Keratinocyte (primary cell): ENCODE results near the gene TOR1B. TPM values are rescaled to one million over a fixed set of nuclear protein-coding genes. Genes with fewer than 3 reads are reported as not detected.

Experiments used
- DNase-seq: peaks from one replicate; pipeline ENCODE4 v3.0.0-alpha.2; 2011; ENCODE audit warnings: low read depth, missing footprints, low spot score
- FAIRE-seq: peaks from 2 replicates; lab custom pipeline; 2011; peaks lifted over from hg19 to GRCh38; lab: Jason Lieb, UNC
- H2AFZ ChIP-seq: 2 replicates; pipeline ENCODE4 v1.6.0; 2012; ENCODE audit warnings: low read length, control low read depth, inconsistent platforms; ENCODE audit not compliant: control insufficient read depth
- H3K27ac ChIP-seq: 2 replicates; pipeline ENCODE4 v1.5.1; 2011; ENCODE audit warnings: low read length; ENCODE audit not compliant: control insufficient read depth, insufficient read depth
- H3K27me3 ChIP-seq: 3 replicates; pipeline ENCODE4 v1.6.0; 2011; ENCODE audit warnings: low read length; ENCODE audit not compliant: control insufficient read depth, insufficient read depth; ENCODE audit errors: extremely low read depth
- H3K36me3 ChIP-seq, 2 experiments: 2 replicates in 1 of 2; 3 replicates in 1 of 2; pipeline ENCODE4 v1.5.1; 2011; ENCODE audit warnings: low read length in 2 of 2, mild to moderate bottlenecking in 1 of 2; ENCODE audit not compliant: control insufficient read depth in 2 of 2, insufficient read depth in 2 of 2; ENCODE audit errors: extremely low read depth in 1 of 2
- H3K4me1 ChIP-seq: 3 replicates; pipeline ENCODE4 v1.5.1; 2011; ENCODE audit warnings: low read length; ENCODE audit not compliant: control insufficient read depth, insufficient read depth; ENCODE audit errors: extremely low read depth
- H3K4me2 ChIP-seq: 3 replicates; pipeline ENCODE4 v1.6.0; 2011; ENCODE audit warnings: low read depth, low read length; ENCODE audit not compliant: control insufficient read depth, insufficient read depth; ENCODE audit errors: extremely low read depth
- H3K4me3 ChIP-seq, 3 experiments: fragments of 200-600 bp in 1 of 3; sonication (generic) in 1 of 3; 2 replicates in 2 of 3; 3 replicates in 1 of 3; pipeline ENCODE4 v1.5.1; 2011 to 2016; ENCODE audit warnings: low read length in 3 of 3, mild to moderate bottlenecking in 3 of 3, control low read depth in 2 of 3, inconsistent platforms in 1 of 3, low read depth in 1 of 3, mixed read lengths in 1 of 3, mixed run types in 1 of 3, moderate library complexity in 1 of 3; ENCODE audit not compliant: control insufficient read depth in 2 of 3, insufficient read depth in 2 of 3; ENCODE audit errors: extremely low read depth in 1 of 3
- H3K79me2 ChIP-seq: 2 replicates; pipeline ENCODE4 v1.6.0; 2012; ENCODE audit warnings: low read length; ENCODE audit not compliant: control insufficient read depth, insufficient read depth
- H3K9ac ChIP-seq: 3 replicates; pipeline ENCODE4 v1.6.0; 2011; ENCODE audit warnings: low read length; ENCODE audit not compliant: control insufficient read depth, insufficient read depth; ENCODE audit errors: extremely low read depth
- H3K9me1 ChIP-seq: 3 replicates; pipeline ENCODE4 v1.6.0; 2011; ENCODE audit warnings: low read length; ENCODE audit not compliant: control insufficient read depth, insufficient read depth; ENCODE audit errors: extremely low read depth
- H3K9me3 ChIP-seq: 2 replicates; pipeline ENCODE4 v1.5.1; 2012; ENCODE audit warnings: low read depth, low read length; ENCODE audit not compliant: control insufficient read depth
- H4K20me1 ChIP-seq: 3 replicates; pipeline ENCODE4 v1.6.0; 2011; ENCODE audit warnings: low read length; ENCODE audit not compliant: control insufficient read depth, insufficient read depth; ENCODE audit errors: extremely low read depth
- CTCF ChIP-seq, 3 experiments: IDR thresholded peaks in 1 of 3; conservative IDR thresholded peaks in 1 of 3; optimal IDR thresholded peaks in 1 of 3; 2 replicates in 2 of 3; 3 replicates in 1 of 3; pipeline versions ENCODE3 to v1.5.1; 2011; ENCODE audit warnings: low read length in 3 of 3, mild to moderate bottlenecking in 3 of 3, moderate library complexity in 2 of 3, control low read depth in 1 of 3, inconsistent platforms in 1 of 3; ENCODE audit not compliant: insufficient read depth in 2 of 3; ENCODE audit errors: extremely low read depth in 1 of 3
- EZH2 ChIP-seq: IDR thresholded peaks from one replicate; pipeline ENCODE4 v1.6.1; 2012; ENCODE audit warnings: inconsistent platforms, mild to moderate bottlenecking, low read length, moderate library complexity
- dilution Hi-C: fragments of 300-500 bp; cut with MboI; formaldehyde crosslinking; loops from one replicate; pipeline ENCODE4 v1.7.0; 2020; ENCODE audit warnings: low sequenced_read_pairs; ENCODE audit not compliant: extremely low pct_ligation_motif_present
- polyA plus RNA-seq, 5 experiments: library from polyadenylated mRNA; depleted of rRNA in 3 of 5; stranded (reverse) in 3 of 5; stranded (forward) in 1 of 5; unstranded in 1 of 5; fragments of >200 nt; gene quantifications; 1 replicate in 1 of 5; 2 replicates in 3 of 5; 3 replicates in 1 of 5; pipeline versions ENCODE4 v1.2.1 to v1.2.3, GENCODE V29; 2011 to 2012; ENCODE audit warnings: missing spikeins in 2 of 5, low read depth in 1 of 5, low replicate concordance in 1 of 5

TOR1B gene
- polyA plus RNA-seq, 1 donor (not counting 4 experiments of a cell fraction or from before 2014, with no cell fraction given), result 24.2 TPM

- DNase-seq, result no peak
- H3K36me3 ChIP-seq, result peaks cover 42 to 46% of the 10 kb centered on the region in 2 experiments
- FAIRE-seq, result no peak
- TF ChIP-seq CTCF (optimal IDR thresholded peaks at IDR 0.05 in 1 of 3, IDR thresholded peaks at IDR 0.05 in 1 of 3, conservative IDR thresholded peaks at IDR 0.05 in 1 of 3; ENCODE audit: extremely low read depth in 1 of 3, insufficient read depth in 2 of 3, low read length in 3 of 3) (no peak), EZH2 (no peak)
- no peaks in the 10 kb centered on the region for H3K27me3 ChIP-seq
- H3K27ac ChIP-seq, result no peak overlapping the region
- H3K4me1 ChIP-seq, result no peaks in the 10 kb centered on the region
- H4K20me1 ChIP-seq, result no peaks in the 10 kb centered on the region
- H2AFZ ChIP-seq, result no peak overlapping the region
- H3K9ac ChIP-seq, result no peak overlapping the region
- no peaks in the 10 kb centered on the region for H3K9me1 ChIP-seq
- dilution Hi-C loops, result no loop called here
- no peaks in the 10 kb centered on the region for H3K79me2 ChIP-seq
- no peak overlapping the region for H3K4me2 ChIP-seq
- H3K4me3 ChIP-seq, result no peak overlapping the region
- no peaks in the 10 kb centered on the region for H3K9me3 ChIP-seq
Measured at GRCh38 chr9:129813661-129814060, 10.7 kb downstream of the TOR1B start.

DNA sequence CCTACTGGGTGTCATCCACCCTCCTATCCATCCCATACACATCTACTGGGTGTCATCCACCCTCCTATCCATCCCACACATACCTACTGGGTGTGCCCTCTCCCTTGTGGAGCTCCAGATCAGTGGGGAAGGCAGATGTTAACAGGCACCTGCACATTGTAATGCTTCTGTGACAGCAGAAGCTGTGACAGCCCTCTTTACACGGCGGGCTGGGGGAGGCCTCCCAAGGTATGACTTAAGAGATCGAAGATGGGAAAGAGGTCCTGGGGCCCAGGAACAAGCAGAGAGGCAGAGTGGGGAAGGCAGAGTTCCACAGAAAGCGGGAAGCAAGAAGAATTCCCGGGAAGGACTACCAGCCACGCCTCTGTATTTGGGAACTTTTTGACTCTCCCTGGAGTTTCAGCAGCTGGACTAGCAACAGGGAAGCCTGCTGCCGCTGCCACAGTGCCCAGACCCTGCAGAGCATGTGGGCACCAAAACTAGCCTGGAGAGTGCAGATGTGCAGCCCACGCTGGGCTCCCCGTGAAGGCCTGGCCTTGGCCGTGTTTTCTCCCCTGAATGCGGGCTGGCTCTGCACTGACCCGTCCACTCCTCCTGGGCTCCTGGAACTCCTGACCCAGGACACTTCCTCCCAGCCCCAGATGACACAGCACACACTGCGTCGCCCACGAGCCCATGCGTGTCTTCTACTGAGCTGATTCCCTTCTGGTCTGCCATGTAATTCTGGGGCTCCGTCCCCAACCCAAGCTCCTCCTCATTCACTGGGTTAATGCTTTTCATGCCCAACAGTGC lies 11.6 kb downstream of the TOR1B start:
- dilution Hi-C loops, result no loop called here
- Histone ChIP-seq H3K9me1 (no peaks in the 10 kb centered on the region), H3K36me3 (peaks cover 40 to 43% of the 10 kb centered on the region in 2 experiments)

More for the DNA sequence above, 11.6 kb downstream of the TOR1B start:
- H3K9ac ChIP-seq, result no peak overlapping the region
- no peaks in the 10 kb centered on the region for H3K79me2 ChIP-seq
- no peaks in the 10 kb centered on the region for H4K20me1 ChIP-seq
- FAIRE-seq, result no peak
- H3K9me3 ChIP-seq, result no peaks in the 10 kb centered on the region
- H3K4me1 ChIP-seq, result no peaks in the 10 kb centered on the region
- no peak overlapping the region for H3K27ac ChIP-seq
- no peak overlapping the region for H3K4me3 ChIP-seq
- no peak overlapping the region for H2AFZ ChIP-seq
- DNase-seq, result no peak
- no peak overlapping the region for H3K4me2 ChIP-seq
- no peaks in the 10 kb centered on the region for H3K27me3 ChIP-seq
- TF ChIP-seq EZH2 (no peak), CTCF (optimal IDR thresholded peaks at IDR 0.05 in 1 of 3, IDR thresholded peaks at IDR 0.05 in 1 of 3, conservative IDR thresholded peaks at IDR 0.05 in 1 of 3; ENCODE audit: extremely low read depth in 1 of 3, insufficient read depth in 2 of 3, low read length in 3 of 3) (no peak)
